ENCODE results near the gene KAT8.

The KAT8 gene

DNA sequence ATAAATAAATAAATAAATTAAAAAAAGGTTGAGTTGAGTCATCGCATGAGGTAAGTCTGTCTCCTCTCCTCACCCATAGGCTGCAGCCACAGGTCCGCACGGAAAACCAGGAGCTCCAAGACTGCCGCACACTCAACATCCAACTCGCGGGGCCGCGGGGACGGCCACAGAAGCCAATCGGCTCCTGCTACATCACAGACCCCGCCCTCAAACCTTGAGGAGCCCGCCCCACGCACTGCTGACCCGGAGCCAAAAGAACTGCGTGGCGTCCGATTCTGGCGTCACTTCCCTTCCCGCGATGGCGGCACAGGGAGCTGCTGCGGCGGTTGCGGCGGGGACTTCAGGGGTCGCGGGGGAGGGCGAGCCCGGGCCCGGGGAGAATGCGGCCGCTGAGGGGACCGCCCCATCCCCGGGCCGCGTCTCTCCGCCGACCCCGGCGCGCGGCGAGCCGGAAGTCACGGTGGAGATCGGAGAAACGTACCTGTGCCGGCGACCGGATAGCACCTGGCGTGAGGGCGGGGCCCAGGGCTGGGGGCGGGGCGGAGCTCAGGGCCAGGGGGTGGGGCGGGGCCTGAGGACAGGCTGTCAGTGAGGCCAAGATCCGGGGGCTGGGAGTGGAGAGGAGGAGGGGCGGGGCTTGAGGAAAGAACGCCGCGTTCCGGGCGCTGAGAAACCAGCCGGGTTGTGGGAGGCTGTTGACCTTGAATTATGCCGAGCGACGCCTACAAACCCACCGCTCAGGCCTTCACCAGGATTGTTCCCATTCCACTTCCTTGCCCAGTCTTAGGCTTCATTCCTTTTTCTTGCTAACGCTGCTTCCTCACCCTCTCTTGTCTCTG is at the start of gene KAT8:
TSS of gene KAT8 (plus strand) at position 281 of the 839 bp plus-strand sequence. CDS start at position 299, 18 bp downstream.
- H3K36me3 ChIP-seq (ENCODE audit: insufficient read depth, low read length), result peaks cover 35% of the 10 kb centered on the region

DNA sequence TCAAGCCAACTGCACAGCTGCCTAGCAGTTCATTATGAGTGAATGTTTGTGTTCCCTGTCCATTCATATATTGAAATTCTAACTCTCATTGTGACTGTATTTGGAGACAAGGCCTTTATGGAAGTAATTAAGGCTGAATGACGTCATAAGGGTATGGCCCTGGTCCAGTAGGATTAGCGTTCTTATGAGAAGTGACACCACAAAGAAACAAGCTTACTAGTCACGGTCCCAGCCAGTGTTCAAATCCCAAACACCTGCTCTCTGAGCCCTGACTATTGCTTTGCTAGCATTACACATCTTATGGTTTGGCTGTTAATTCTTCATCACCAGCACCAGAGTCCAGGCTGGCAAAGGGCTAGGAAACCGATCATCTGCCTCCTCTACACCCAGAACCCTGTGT is 45.6 kb upstream of the KAT8 start:
- Histone ChIP-seq H3K4me3 (ENCODE audit: low read length) (peak overlapping the region; percentile 75), H3K4me1 (ENCODE audit: insufficient read depth, low read length) (peaks cover 15% of the 10 kb centered on the region), H2AFZ (ENCODE audit: low read depth, low read length) (no peak overlapping the region), H3K9me3 (ENCODE audit: low read length) (no peaks in the 10 kb centered on the region), H3K27me3 (ENCODE audit: insufficient read depth, low read length) (no peaks in the 10 kb centered on the region), H3K36me3 (ENCODE audit: insufficient read depth, low read length) (peaks cover 11% of the 10 kb centered on the region)

More for the DNA sequence above, at the start of gene KAT8:
- H3K4me1 ChIP-seq (ENCODE audit: insufficient read depth, low read length), result peaks cover 7% of the 10 kb centered on the region
- H3K27me3 ChIP-seq (ENCODE audit: insufficient read depth, low read length), result no peaks in the 10 kb centered on the region
- peak within 1 kb of the TSS; percentile 60 for H3K4me3 ChIP-seq (ENCODE audit: low read length)
- H3K9me3 ChIP-seq (ENCODE audit: low read length), result no peaks in the 10 kb centered on the region
- H2AFZ ChIP-seq (ENCODE audit: low read depth, low read length), result no peak within 1 kb of the TSS

DNA sequence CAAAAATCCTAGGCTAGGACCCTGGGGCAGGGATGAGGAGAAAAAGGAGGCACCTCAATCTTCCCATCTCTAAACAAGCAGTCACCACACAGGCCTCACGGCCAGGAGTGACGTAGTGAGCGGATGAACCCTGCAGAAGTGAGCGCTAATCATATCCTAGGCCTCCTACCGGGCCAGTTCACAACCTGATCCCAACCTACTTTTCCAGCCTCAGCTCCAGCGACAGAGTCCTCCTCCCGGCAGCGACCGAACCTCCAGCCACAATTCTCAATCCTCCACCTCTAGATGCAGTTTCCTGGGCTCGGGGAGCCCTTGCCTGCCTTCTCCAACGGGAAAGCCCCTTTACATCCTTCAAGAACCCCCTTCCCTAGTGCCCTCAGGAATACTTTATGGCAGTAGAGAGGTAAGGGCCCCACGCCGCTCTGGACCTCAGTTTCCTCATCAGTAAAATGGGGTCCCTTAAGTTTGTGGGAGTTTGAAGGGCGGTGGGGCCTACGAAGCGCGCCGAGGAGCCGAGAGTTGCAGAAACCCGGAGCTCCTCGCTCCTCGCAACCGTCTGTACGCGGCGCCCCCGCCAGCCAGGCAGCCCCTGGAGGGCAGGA is 44.8 kb upstream of the KAT8 start:
- Histone ChIP-seq H3K27me3 (ENCODE audit: insufficient read depth, low read length) (no peaks in the 10 kb centered on the region), H2AFZ (ENCODE audit: low read depth, low read length) (peak overlapping the region; percentile 89), H3K4me3 (ENCODE audit: low read length) (peak overlapping the region; percentile 75), H3K36me3 (ENCODE audit: insufficient read depth, low read length) (peaks cover 18% of the 10 kb centered on the region), H3K9me3 (ENCODE audit: low read length) (no peaks in the 10 kb centered on the region), H3K4me1 (ENCODE audit: insufficient read depth, low read length) (peaks cover 15% of the 10 kb centered on the region)

DNA sequence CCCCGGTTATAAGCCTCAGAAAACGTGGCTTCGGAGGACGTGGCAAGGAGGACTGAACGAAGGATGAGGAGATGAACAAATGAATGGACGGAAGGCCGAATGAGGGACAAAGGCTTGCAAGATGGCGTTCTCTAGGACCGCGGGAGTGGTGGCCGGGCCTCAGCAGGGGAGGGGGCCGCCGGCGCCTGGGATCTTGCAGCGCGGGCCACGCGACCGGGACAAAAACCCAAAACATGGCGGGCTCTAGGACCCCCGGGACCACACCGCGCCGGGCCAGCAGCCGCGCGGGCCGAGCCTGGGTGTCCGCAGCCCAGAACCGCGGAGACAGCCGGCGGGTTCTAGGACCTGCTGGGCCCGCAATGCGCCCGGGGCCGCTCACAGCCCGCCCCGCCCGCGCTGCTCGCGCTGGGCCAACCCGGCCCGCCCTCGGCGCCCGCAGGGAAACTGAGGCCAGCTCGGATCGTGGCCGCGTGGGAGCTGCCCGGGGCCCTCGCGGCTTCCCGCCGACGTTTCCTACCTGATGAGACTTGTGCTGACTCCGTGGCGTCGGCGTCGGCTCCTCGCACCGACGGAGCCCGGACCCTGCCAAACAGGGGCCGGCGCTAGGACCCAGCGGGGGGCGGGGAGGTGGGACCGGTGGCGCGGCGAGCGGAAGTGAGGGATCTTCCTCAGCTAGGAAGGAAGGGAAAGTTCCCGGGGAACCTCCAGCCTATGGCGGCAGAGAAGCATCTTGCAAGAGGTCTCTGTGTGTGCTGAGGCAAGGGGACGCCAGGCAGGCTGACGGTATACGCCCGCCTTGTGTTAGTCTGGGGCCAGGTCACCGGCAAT is 44.1 kb upstream of the KAT8 start:
- H3K4me1 ChIP-seq (ENCODE audit: insufficient read depth, low read length), result peaks cover 15% of the 10 kb centered on the region
- peaks cover 26% of the 10 kb centered on the region for H3K36me3 ChIP-seq (ENCODE audit: insufficient read depth, low read length)
- H2AFZ ChIP-seq (ENCODE audit: low read depth, low read length), result peak overlapping the region; percentile 89
- H3K9me3 ChIP-seq (ENCODE audit: low read length), result no peaks in the 10 kb centered on the region
- no peaks in the 10 kb centered on the region for H3K27me3 ChIP-seq (ENCODE audit: insufficient read depth, low read length)
- H3K4me3 ChIP-seq (ENCODE audit: low read length), result peak overlapping the region; percentile 75

DNA sequence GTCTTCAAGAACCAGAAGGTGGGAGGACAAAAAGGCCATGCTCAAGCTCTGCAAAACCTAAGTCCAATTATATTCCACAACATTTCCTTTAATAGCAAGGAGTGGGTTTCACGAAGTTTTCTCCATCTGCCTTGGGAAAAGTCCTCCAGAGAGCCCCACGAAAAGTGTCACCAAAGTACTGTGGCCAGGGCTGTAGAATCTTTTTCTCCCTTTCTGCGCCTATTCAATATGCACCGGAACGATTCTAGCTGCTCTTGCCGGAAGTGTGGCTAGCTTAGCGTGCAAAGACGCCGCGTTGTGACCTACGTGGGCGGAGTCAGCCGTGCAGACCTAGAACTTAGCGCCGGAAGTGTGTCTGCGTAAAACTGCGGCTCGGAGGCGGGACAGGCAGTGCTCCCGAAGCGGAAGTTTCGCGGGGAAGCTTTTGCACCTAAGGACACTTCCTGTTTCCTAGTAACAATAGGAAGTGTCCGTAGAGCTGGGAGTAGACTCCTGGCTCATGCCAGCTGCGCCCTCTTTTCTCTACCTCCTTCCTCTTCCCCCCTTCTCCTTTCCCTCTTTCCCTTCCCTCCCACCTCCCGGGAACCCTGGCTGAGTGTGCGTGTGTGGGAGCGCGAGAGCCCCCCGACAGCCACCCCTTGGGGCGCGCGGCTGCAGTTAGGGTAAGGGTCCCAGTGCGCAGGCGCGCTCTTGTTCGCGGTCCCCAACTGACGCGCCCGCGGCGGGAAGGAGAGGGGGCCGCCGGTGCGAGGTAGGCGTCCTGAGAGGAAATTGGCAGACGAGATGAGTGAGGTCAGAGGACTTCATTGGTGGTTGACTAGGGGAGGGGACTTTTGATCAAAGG is 43.3 kb upstream of the KAT8 start, which contains the start of the genes ZNF646 and ZNF668:
TSS of gene ZNF646 (plus strand) at position 453 of the 844 bp plus-strand sequence. CDS start 1,903 bp downstream, outside the sequence.
TSS of gene ZNF668 (minus strand) at position 271 of the 844 bp plus-strand sequence. CDS start 9,781 bp downstream, outside the sequence.
- peaks cover 34% of the 10 kb centered on the region for H3K36me3 ChIP-seq (ENCODE audit: insufficient read depth, low read length)
- no peaks in the 10 kb centered on the region for H3K27me3 ChIP-seq (ENCODE audit: insufficient read depth, low read length)
- peaks cover 15% of the 10 kb centered on the region for H3K4me1 ChIP-seq (ENCODE audit: insufficient read depth, low read length)
- H2AFZ ChIP-seq (ENCODE audit: low read depth, low read length), result peak within 1 kb of the TSS; percentile 89
- peak within 1 kb of the TSS; percentile 75 for H3K4me3 ChIP-seq (ENCODE audit: low read length)
- H3K9me3 ChIP-seq (ENCODE audit: low read length), result no peaks in the 10 kb centered on the region

DNA sequence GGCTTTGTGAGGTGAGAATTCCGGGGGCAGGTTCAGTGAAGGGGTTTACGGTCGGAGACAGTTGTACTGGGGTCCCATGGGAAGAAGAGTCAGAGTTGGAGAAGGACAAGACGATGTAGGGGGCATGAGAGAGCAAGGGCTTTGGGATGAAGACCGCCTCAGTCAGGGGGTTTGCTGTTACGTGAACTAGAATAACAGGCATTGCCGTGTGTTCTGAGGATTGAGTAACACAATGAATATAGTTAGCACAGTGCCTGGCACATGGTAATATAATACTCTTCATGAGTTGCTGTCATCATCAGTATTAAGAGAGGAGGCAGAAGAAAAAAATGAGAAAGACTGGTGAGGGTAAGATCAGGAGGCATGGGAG is 42.7 kb upstream of the KAT8 start:
- Histone ChIP-seq H3K9me3 (ENCODE audit: low read length) (no peaks in the 10 kb centered on the region), H3K4me1 (ENCODE audit: insufficient read depth, low read length) (peaks cover 15% of the 10 kb centered on the region), H3K27me3 (ENCODE audit: insufficient read depth, low read length) (no peaks in the 10 kb centered on the region), H3K4me3 (ENCODE audit: low read length) (peak overlapping the region; percentile 75), H2AFZ (ENCODE audit: low read depth, low read length) (peak overlapping the region; percentile 42), H3K36me3 (ENCODE audit: insufficient read depth, low read length) (peaks cover 40% of the 10 kb centered on the region)

DNA sequence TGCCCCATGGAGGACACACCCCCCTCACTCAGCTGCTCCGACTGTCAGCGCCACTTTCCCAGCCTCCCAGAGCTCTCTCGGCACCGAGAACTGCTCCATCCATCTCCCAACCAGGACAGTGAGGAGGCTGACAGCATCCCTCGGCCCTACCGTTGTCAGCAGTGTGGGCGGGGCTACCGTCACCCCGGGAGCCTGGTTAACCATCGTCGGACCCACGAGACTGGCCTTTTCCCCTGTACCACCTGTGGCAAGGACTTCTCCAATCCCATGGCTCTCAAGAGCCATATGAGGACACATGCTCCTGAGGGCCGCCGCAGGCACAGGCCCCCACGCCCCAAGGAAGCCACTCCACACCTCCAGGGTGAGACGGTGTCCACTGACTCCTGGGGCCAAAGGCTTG is 41.1 kb upstream of the KAT8 start:
- Histone ChIP-seq H3K9me3 (ENCODE audit: low read length) (no peaks in the 10 kb centered on the region), H3K36me3 (ENCODE audit: insufficient read depth, low read length) (peaks cover 55% of the 10 kb centered on the region), H2AFZ (ENCODE audit: low read depth, low read length) (no peak overlapping the region), H3K4me3 (ENCODE audit: low read length) (no peak overlapping the region), H3K27me3 (ENCODE audit: insufficient read depth, low read length) (no peaks in the 10 kb centered on the region), H3K4me1 (ENCODE audit: insufficient read depth, low read length) (peaks cover 15% of the 10 kb centered on the region)

DNA sequence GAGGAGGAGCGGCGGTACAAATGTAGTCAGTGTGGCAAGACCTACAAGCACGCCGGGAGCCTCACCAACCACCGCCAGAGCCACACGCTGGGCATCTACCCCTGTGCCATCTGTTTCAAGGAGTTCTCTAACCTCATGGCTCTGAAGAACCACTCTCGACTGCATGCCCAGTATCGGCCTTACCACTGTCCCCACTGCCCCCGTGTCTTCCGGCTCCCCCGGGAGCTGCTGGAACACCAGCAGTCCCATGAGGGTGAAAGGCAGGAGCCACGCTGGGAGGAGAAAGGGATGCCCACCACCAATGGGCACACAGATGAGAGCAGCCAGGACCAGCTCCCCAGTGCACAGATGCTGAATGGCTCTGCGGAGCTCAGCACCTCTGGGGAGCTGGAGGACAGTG is 40.4 kb upstream of the KAT8 start:
- Histone ChIP-seq H3K27me3 (ENCODE audit: insufficient read depth, low read length) (no peaks in the 10 kb centered on the region), H3K4me3 (ENCODE audit: low read length) (no peak overlapping the region), H3K4me1 (ENCODE audit: insufficient read depth, low read length) (peaks cover 9% of the 10 kb centered on the region), H3K36me3 (ENCODE audit: insufficient read depth, low read length) (peaks cover 62% of the 10 kb centered on the region), H2AFZ (ENCODE audit: low read depth, low read length) (no peak overlapping the region), H3K9me3 (ENCODE audit: low read length) (no peaks in the 10 kb centered on the region)

DNA sequence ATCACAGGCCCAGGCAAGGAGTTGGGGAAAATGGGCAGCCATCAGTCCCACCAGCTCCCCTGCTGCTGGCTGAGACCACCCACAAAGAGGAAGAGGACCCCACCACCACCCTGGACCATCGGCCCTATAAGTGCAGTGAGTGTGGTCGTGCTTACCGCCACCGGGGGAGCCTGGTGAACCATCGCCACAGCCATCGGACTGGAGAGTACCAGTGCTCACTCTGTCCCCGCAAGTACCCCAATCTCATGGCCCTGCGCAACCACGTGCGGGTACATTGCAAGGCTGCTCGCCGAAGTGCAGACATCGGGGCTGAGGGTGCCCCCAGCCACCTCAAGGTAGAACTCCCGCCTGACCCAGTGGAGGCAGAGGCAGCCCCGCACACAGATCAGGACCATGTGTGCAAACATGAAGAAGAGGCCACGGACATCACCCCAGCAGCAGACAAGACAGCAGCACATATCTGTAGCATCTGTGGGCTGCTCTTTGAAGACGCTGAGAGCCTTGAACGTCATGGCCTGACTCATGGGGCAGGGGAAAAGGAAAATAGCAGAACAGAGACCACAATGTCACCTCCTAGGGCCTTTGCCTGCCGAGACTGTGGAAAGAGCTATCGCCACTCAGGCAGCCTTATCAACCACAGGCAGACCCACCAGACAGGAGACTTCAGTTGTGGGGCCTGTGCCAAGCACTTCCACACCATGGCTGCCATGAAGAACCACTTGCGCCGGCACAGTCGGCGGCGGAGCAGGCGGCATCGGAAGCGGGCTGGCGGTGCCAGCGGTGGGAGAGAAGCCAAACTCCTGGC is 39.7 kb upstream of the KAT8 start:
- Histone ChIP-seq H3K4me3 (ENCODE audit: low read length) (no peak overlapping the region), H3K9me3 (ENCODE audit: low read length) (no peaks in the 10 kb centered on the region), H2AFZ (ENCODE audit: low read depth, low read length) (no peak overlapping the region), H3K36me3 (ENCODE audit: insufficient read depth, low read length) (peaks cover 70% of the 10 kb centered on the region), H3K4me1 (ENCODE audit: insufficient read depth, low read length) (peaks cover 5% of the 10 kb centered on the region), H3K27me3 (ENCODE audit: insufficient read depth, low read length) (no peaks in the 10 kb centered on the region)

DNA sequence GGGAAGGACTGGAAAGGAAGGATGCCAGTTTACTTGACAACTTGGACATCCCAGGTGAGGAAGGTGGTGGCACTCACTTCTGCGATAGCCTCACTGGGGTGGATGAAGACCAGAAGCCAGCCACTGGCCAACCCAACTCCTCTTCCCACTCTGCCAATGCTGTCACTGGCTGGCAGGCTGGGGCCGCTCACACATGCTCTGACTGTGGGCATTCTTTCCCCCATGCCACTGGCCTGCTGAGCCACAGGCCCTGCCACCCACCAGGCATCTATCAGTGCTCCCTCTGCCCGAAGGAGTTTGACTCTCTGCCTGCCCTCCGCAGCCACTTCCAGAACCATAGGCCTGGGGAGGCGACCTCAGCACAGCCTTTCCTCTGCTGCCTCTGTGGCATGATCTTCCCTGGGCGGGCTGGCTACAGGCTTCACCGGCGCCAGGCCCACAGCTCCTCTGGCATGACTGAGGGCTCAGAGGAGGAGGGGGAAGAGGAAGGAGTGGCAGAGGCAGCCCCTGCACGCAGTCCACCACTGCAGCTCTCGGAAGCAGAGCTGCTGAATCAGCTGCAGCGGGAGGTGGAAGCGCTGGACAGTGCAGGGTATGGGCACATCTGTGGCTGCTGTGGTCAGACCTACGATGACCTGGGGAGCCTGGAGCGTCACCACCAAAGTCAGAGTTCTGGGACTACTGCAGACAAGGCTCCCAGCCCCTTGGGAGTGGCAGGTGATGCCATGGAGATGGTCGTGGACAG is 38.7 kb upstream of the KAT8 start:
- Histone ChIP-seq H3K4me1 (ENCODE audit: insufficient read depth, low read length) (peaks cover 5% of the 10 kb centered on the region), H3K4me3 (ENCODE audit: low read length) (no peak overlapping the region), H3K27me3 (ENCODE audit: insufficient read depth, low read length) (no peaks in the 10 kb centered on the region), H3K9me3 (ENCODE audit: low read length) (no peaks in the 10 kb centered on the region), H2AFZ (ENCODE audit: low read depth, low read length) (no peak overlapping the region), H3K36me3 (ENCODE audit: insufficient read depth, low read length) (peaks cover 77% of the 10 kb centered on the region)

DNA sequence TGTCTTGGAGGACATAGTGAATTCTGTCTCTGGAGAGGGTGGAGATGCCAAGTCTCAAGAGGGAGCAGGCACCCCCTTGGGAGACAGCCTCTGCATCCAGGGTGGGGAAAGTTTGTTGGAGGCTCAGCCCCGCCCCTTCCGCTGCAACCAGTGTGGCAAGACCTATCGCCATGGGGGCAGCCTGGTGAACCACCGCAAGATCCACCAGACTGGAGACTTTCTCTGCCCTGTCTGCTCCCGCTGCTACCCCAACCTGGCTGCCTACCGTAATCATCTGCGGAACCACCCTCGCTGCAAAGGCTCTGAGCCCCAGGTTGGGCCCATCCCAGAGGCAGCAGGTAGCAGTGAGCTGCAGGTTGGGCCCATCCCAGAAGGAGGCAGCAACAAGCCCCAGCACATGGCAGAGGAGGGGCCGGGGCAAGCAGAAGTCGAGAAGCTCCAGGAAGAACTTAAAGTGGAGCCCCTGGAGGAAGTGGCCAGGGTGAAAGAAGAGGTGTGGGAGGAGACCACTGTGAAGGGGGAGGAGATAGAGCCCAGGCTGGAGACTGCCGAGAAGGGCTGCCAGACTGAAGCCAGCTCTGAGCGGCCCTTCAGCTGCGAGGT is 38.0 kb upstream of the KAT8 start:
- H2AFZ ChIP-seq (ENCODE audit: low read depth, low read length), result no peak overlapping the region

More for the DNA sequence above, 38.0 kb upstream of the KAT8 start:
- peaks cover 5% of the 10 kb centered on the region for H3K4me1 ChIP-seq (ENCODE audit: insufficient read depth, low read length)
- no peak overlapping the region for H3K4me3 ChIP-seq (ENCODE audit: low read length)
- no peaks in the 10 kb centered on the region for H3K27me3 ChIP-seq (ENCODE audit: insufficient read depth, low read length)
- no peaks in the 10 kb centered on the region for H3K9me3 ChIP-seq (ENCODE audit: low read length)
- peaks cover 77% of the 10 kb centered on the region for H3K36me3 ChIP-seq (ENCODE audit: insufficient read depth, low read length)

Data from neuron (in vitro differentiated cells).